ENCODE measurements around the gene ANKRD35.
A peak's percentile ranks its signal among the peaks of the same experiment; 100 is the strongest.

The ANKRD35 gene

GRCh38 chr1:145918992-145919939 is 33.6 kb upstream of the ANKRD35 start:
- H3K36me3 ChIP-seq (ENCODE audit: insufficient read depth, insufficient read length, low read length): peaks cover 35% of the 10 kb centered on the region
- H3K4me3 ChIP-seq (ENCODE audit: insufficient read length, low read depth): peak overlapping the region; percentile 79
- TF ChIP-seq ZNF274 (IDR thresholded peaks at IDR 0.05; ENCODE audit: low read depth, low read length): no peak
- TF ChIP-seq YY1 (IDR thresholded peaks at IDR 0.05; ENCODE audit: insufficient read depth, insufficient read length): no peak
- TF ChIP-seq SUZ12 (IDR thresholded peaks at IDR 0.05; ENCODE audit: extremely low read depth, insufficient read depth, insufficient read length): no peak
- peaks cover 13% of the 10 kb centered on the region for H3K4me1 ChIP-seq (ENCODE audit: insufficient read depth, insufficient read length)
- H3K27me3 ChIP-seq (ENCODE audit: insufficient read depth, insufficient read length): peaks cover 12% of the 10 kb centered on the region
- DNase-seq (ENCODE audit: low read depth, low spot score): no peak
- H3K9me3 ChIP-seq (ENCODE audit: insufficient read depth, low read length): no peaks in the 10 kb centered on the region
- peak overlapping the region; percentile 85 for H3K9ac ChIP-seq (ENCODE audit: insufficient read length, low read depth)

GRCh38 chr1:145918144-145918991 is 32.7 kb upstream of the ANKRD35 start, which contains the start of gene PEX11B:
Gene PEX11B, minus strand, starts transcription at chr1:145918717. Its CDS starts 29 bp downstream, at chr1:145918688.
- H3K9me3 ChIP-seq (ENCODE audit: insufficient read depth, low read length): no peaks in the 10 kb centered on the region
- H3K36me3 ChIP-seq (ENCODE audit: insufficient read depth, insufficient read length, low read length): peaks cover 29% of the 10 kb centered on the region
- peak within 1 kb of the TSS; percentile 79 for H3K4me3 ChIP-seq (ENCODE audit: insufficient read length, low read depth)
- peaks cover 13% of the 10 kb centered on the region for H3K4me1 ChIP-seq (ENCODE audit: insufficient read depth, insufficient read length)
- peak; percentile 71 for DNase-seq (ENCODE audit: low read depth, low spot score)
- H3K9ac ChIP-seq (ENCODE audit: insufficient read length, low read depth): peak within 1 kb of the TSS; percentile 85
- TF ChIP-seq SUZ12 (IDR thresholded peaks at IDR 0.05; ENCODE audit: extremely low read depth, insufficient read depth, insufficient read length) (no peak), YY1 (IDR thresholded peaks at IDR 0.05; ENCODE audit: insufficient read depth, insufficient read length) (no peak), ZNF274 (IDR thresholded peaks at IDR 0.05; ENCODE audit: low read depth, low read length) (no peak)
- peaks cover 12% of the 10 kb centered on the region for H3K27me3 ChIP-seq (ENCODE audit: insufficient read depth, insufficient read length)

GRCh38 chr1:145917595-145917994 is 31.9 kb upstream of the ANKRD35 start:
- H3K36me3 ChIP-seq (ENCODE audit: insufficient read depth, insufficient read length, low read length): peaks cover 21% of the 10 kb centered on the region
- H3K9me3 ChIP-seq (ENCODE audit: insufficient read depth, low read length): no peaks in the 10 kb centered on the region
- H3K27me3 ChIP-seq (ENCODE audit: insufficient read depth, insufficient read length): peaks cover 12% of the 10 kb centered on the region
- peak overlapping the region; percentile 79 for H3K4me3 ChIP-seq (ENCODE audit: insufficient read length, low read depth)
- TF ChIP-seq SUZ12 (IDR thresholded peaks at IDR 0.05; ENCODE audit: extremely low read depth, insufficient read depth, insufficient read length): no peak
- no peak for TF ChIP-seq ZNF274 (IDR thresholded peaks at IDR 0.05; ENCODE audit: low read depth, low read length)
- TF ChIP-seq YY1 (IDR thresholded peaks at IDR 0.05; ENCODE audit: insufficient read depth, insufficient read length): no peak
- peaks cover 13% of the 10 kb centered on the region for H3K4me1 ChIP-seq (ENCODE audit: insufficient read depth, insufficient read length)
- peak overlapping the region; percentile 85 for H3K9ac ChIP-seq (ENCODE audit: insufficient read length, low read depth)
- no peak for DNase-seq (ENCODE audit: low read depth, low spot score)

GRCh38 chr1:145916745-145917144 is 31.1 kb upstream of the ANKRD35 start:
- H3K9me3 ChIP-seq (ENCODE audit: insufficient read depth, low read length): no peaks in the 10 kb centered on the region

GRCh38 chr1:145912128-145912641 is 26.5 kb upstream of the ANKRD35 start:
- no peak overlapping the region for H3K9ac ChIP-seq (ENCODE audit: insufficient read length, low read depth)
- H3K36me3 ChIP-seq (ENCODE audit: insufficient read depth, insufficient read length, low read length): peaks cover 15% of the 10 kb centered on the region
- H3K4me3 ChIP-seq (ENCODE audit: insufficient read length, low read depth): no peak overlapping the region
- DNase-seq (ENCODE audit: low read depth, low spot score): no peak
- no peaks in the 10 kb centered on the region for H3K4me1 ChIP-seq (ENCODE audit: insufficient read depth, insufficient read length)
- H3K9me3 ChIP-seq (ENCODE audit: insufficient read depth, low read length): no peaks in the 10 kb centered on the region
- H3K27me3 ChIP-seq (ENCODE audit: insufficient read depth, insufficient read length): no peaks in the 10 kb centered on the region
- TF ChIP-seq YY1 (IDR thresholded peaks at IDR 0.05; ENCODE audit: insufficient read depth, insufficient read length) (no peak), SUZ12 (IDR thresholded peaks at IDR 0.05; ENCODE audit: extremely low read depth, insufficient read depth, insufficient read length) (no peak), ZNF274 (IDR thresholded peaks at IDR 0.05; ENCODE audit: low read depth, low read length) (no peak)

More at GRCh38 chr1:145916745-145917144, 31.1 kb upstream of the ANKRD35 start:
- Histone ChIP-seq H3K4me1 (ENCODE audit: insufficient read depth, insufficient read length) (peaks cover 13% of the 10 kb centered on the region), H3K9ac (ENCODE audit: insufficient read length, low read depth) (no peak overlapping the region), H3K27me3 (ENCODE audit: insufficient read depth, insufficient read length) (peaks cover 12% of the 10 kb centered on the region), H3K36me3 (ENCODE audit: insufficient read depth, insufficient read length, low read length) (peaks cover 20% of the 10 kb centered on the region), H3K4me3 (ENCODE audit: insufficient read length, low read depth) (no peak overlapping the region)
- no peak for TF ChIP-seq ZNF274 (IDR thresholded peaks at IDR 0.05; ENCODE audit: low read depth, low read length)
- TF ChIP-seq YY1 (IDR thresholded peaks at IDR 0.05; ENCODE audit: insufficient read depth, insufficient read length): no peak
- TF ChIP-seq SUZ12 (IDR thresholded peaks at IDR 0.05; ENCODE audit: extremely low read depth, insufficient read depth, insufficient read length): no peak
- DNase-seq (ENCODE audit: low read depth, low spot score): no peak

- no peak for TF ChIP-seq ZNF274 (IDR thresholded peaks at IDR 0.05; ENCODE audit: low read depth, low read length)
- no peak for TF ChIP-seq SUZ12 (IDR thresholded peaks at IDR 0.05; ENCODE audit: extremely low read depth, insufficient read depth, insufficient read length)
- no peak for TF ChIP-seq YY1 (IDR thresholded peaks at IDR 0.05; ENCODE audit: insufficient read depth, insufficient read length)
- H3K9me3 ChIP-seq (ENCODE audit: insufficient read depth, low read length): no peaks in the 10 kb centered on the region
- H3K27me3 ChIP-seq (ENCODE audit: insufficient read depth, insufficient read length): no peaks in the 10 kb centered on the region
- H3K9ac ChIP-seq (ENCODE audit: insufficient read length, low read depth): no peak overlapping the region
- H3K36me3 ChIP-seq (ENCODE audit: insufficient read depth, insufficient read length, low read length): peaks cover 9% of the 10 kb centered on the region
- no peaks in the 10 kb centered on the region for H3K4me1 ChIP-seq (ENCODE audit: insufficient read depth, insufficient read length)
- DNase-seq (ENCODE audit: low read depth, low spot score): no peak
- H3K4me3 ChIP-seq (ENCODE audit: insufficient read length, low read depth): no peak overlapping the region
Measured at GRCh38 chr1:145908653-145909052, 23.0 kb upstream of the ANKRD35 start.
